ENCODE results near the gene NUS1. TPM values are rescaled to one million over a fixed set of nuclear protein-coding genes. Genes with fewer than 3 reads are reported as not detected.
"Not testable (repeated sequence)": the region's sequence is repeated elsewhere in the genome, so short reads cannot be mapped to it uniquely, and the experiment has no call there.

The NUS1 gene
- total RNA-seq, 6 donors from 2014 or later, result 8.2 to 37.5 (median 30.0) TPM

DNA sequence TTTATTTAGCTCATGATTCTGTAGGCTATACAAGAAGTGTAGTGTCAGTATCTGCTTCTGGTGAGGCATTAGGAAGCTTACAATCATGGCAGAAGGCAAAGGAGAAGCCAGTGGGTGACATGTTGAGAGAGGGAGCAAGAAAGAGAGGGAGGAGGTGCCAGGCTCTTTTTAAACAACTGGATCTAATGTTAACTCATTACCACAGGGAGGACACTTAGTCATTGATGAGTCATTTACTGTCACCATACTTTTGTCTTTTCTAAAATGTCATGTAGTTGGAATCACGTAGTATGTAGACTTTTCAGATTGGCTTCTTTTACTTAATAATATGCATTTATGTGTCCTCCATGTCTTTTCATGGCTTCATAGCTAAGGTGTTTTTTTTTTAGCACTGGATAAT is 58.1 kb downstream of the NUS1 start:
- Histone ChIP-seq H3K27ac (no peak overlapping the region), H3K36me3 (no peaks in the 10 kb centered on the region), H3K4me3 (no peak overlapping the region), H3K9me3 (peaks cover 0 to 3% (median 0%) of the 10 kb centered on the region in 4 donors), H3K4me1 (no peaks in the 10 kb centered on the region), H3K27me3 (no peaks in the 10 kb centered on the region)
- DNase-seq (no peak), ATAC-seq (ENCODE audit: low FRiP score in 2 of 2) (no peak)
- TF ChIP-seq POLR2AphosphoS5 (IDR thresholded peaks at IDR 0.05) (no peak), EP300 (IDR thresholded peaks at IDR 0.05) (no peak), POLR2A (IDR thresholded peaks at IDR 0.05) (no peak)
- TF ChIP-seq, protein P1, sequence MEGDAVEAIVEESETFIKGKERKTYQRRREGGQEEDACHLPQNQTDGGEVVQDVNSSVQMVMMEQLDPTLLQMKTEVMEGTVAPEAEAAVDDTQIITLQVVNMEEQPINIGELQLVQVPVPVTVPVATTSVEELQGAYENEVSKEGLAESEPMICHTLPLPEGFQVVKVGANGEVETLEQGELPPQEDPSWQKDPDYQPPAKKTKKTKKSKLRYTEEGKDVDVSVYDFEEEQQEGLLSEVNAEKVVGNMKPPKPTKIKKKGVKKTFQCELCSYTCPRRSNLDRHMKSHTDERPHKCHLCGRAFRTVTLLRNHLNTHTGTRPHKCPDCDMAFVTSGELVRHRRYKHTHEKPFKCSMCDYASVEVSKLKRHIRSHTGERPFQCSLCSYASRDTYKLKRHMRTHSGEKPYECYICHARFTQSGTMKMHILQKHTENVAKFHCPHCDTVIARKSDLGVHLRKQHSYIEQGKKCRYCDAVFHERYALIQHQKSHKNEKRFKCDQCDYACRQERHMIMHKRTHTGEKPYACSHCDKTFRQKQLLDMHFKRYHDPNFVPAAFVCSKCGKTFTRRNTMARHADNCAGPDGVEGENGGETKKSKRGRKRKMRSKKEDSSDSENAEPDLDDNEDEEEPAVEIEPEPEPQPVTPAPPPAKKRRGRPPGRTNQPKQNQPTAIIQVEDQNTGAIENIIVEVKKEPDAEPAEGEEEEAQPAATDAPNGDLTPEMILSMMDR (IDR thresholded peaks at IDR 0.05), result no peak
- WGBS, 2 donors, result 84 to 85% methylated on average over 1 of the region's 1 CpG

DNA sequence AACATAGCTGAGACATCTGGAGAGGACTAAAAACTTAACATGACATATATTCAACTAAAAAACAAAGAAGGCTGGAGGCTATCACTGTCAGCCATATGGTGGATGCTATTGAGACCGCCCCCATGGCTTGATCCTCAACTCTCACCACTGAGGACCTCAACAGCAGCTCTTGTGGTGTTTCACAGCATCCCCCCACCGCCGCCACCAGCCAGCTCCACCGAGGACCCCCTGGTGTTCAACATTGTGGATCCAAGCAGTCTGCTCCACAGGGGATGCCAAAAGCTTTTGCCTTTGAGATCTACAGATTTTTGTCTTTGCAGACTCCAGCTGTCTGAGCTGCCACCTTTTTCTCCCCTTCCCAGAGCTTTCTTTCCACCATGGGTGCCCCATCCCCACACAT is 64.6 kb downstream of the NUS1 start:
- Histone ChIP-seq H3K27ac (no peak overlapping the region), H3K36me3 (no peaks in the 10 kb centered on the region), H3K4me1 (no peaks in the 10 kb centered on the region), H3K9me3 (peaks cover 0 to 3% (median 1%) of the 10 kb centered on the region in 4 donors), H3K4me3 (no peak overlapping the region), H3K27me3 (no peaks in the 10 kb centered on the region)
- 56 to 62% methylated on average over 4 of the region's 4 CpGs for WGBS, 2 donors
- ATAC-seq (ENCODE audit: low FRiP score in 2 of 2) (no peak), DNase-seq (peak in 1 of 2 donors; percentile 25)
- TF ChIP-seq, protein P1 (IDR thresholded peaks at IDR 0.05), result no peak
- TF ChIP-seq EP300 (IDR thresholded peaks at IDR 0.05) (no peak), POLR2A (IDR thresholded peaks at IDR 0.05) (no peak), POLR2AphosphoS5 (IDR thresholded peaks at IDR 0.05) (no peak)

DNA sequence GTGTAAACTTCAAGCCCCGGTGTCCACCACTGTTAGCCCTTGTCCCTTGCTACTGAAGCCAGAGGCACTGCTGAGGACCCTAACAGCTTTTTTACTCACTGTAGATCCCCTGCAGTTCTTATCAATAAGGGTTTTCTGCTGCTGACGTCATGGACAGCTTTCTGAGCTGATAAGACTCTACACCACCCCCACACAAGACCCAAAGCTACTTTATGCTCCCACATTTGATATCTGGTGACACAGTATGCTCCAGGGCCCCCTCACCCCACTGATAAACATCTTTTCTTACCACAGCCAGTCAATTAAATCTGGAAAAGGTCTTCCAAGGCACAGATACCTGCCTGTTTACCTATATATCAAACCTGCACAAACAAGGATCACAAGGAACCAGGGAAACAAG is 65.3 kb downstream of the NUS1 start:
- H3K9me3 ChIP-seq, result peaks cover 0 to 3% (median 1%) of the 10 kb centered on the region in 4 donors
- no peaks in the 10 kb centered on the region for H3K4me1 ChIP-seq
- H3K27ac ChIP-seq, result no peak overlapping the region
- DNase-seq, result no peak
- no peak for TF ChIP-seq POLR2AphosphoS5 (IDR thresholded peaks at IDR 0.05)
- 31 to 39% methylated on average over 2 of the region's 2 CpGs for WGBS, 2 donors
- no peaks in the 10 kb centered on the region for H3K27me3 ChIP-seq
- ATAC-seq (ENCODE audit: low FRiP score in 2 of 2), result no peak
- H3K36me3 ChIP-seq, result no peaks in the 10 kb centered on the region
- no peak overlapping the region for H3K4me3 ChIP-seq

DNA sequence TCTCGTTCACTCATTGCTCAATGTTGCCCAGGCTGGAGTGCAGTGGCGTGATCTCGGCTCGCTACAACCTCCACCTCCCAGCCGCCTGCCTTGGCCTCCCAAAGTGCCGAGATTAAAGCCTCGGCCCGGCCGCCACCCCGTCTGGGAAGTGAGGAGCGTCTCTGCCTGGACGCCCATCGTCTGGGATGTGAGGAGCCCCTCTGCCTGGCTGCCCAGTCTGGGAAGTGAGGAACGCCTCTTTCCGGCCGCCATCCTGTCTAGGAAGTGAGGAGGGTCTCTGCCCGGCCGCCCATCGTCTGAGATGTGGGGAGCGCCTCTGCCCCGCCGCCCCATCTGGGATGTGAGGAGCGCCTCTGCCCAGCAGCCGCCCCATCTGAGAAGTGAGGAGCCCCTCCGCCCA is 75.4 kb downstream of the NUS1 start:
- WGBS, 2 donors, result 95 to 96% methylated on average over 13 to 25 of the region's 25 CpGs
- not testable (repeated sequence) for H3K27ac ChIP-seq; H3K27me3 ChIP-seq; H3K36me3 ChIP-seq; H3K4me1 ChIP-seq; ATAC-seq (ENCODE audit: low FRiP score in 2 of 2); H3K4me3 ChIP-seq
- DNase-seq, result peak in 1 of 2 donors; percentile 56
- H3K9me3 ChIP-seq, result peaks cover 0 to 11% (median 0%) of the 10 kb centered on the region in 4 donors

Other genes starting within 250 kb of the NUS1 start
- 100 to 1,000 TPM in 3 of 6 donors, 10 to 100 TPM in 3; 39.1 to 190 (median 114) TPM for gene ROS1, start 249.5 kb upstream of the NUS1 start, total RNA-seq
- 10 to 100 TPM; 12.5 to 48.1 (median 19.6) TPM for gene DCBLD1, start 192.8 kb upstream of the NUS1 start, total RNA-seq
- gene GOPC, start 73.0 kb upstream of the NUS1 start, total RNA-seq, result 10 to 100 TPM in 5 of 6 donors, 1 to 10 TPM in 1; 8.4 to 34.8 (median 19.6) TPM
- gene SLC35F1, start 231.8 kb downstream of the NUS1 start, total RNA-seq, result under 1 TPM in 3 of 6 donors, not detected in 3; 0.11 to 0.15 (median 0.13) TPM